LoVo (cell line): ENCODE data around the gene MCMBP.

Source experiments
- DNase-seq: peaks from one replicate; pipeline ENCODE4 v3.0.0-alpha.2; 2016; ENCODE audit warnings: low spot score

MCMBP gene

DNA sequence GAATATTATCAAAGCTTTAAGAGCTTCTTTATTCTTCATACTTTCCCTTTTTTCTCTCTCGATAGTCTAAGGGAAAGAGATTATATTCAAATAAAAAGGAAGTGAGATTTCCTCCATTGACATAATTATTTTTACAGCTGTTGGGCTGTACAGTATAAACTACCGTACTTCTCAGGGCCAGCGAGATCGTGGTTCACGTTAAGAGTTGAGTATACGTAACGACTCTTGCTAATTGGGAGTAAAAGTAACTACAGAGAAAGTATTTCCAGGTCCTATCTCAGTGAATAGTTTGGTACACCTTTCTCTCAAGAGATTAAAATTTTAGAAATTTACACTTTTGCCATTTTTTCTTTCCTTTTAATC, 89.0 kb downstream of the MCMBP start:
- DNase-seq = no peak

- no peak for DNase-seq
These were observed 89.5 kb downstream of the MCMBP start for GRCh38 chr10:119782981-119783664.

- no peak for DNase-seq
These were observed 91.1 kb downstream of the MCMBP start for GRCh38 chr10:119781498-119781897.

GRCh38 chr10:119780879-119781480, 91.7 kb downstream of the MCMBP start:
- DNase-seq = no peak
